GM21723 (cell line): ENCODE data around the gene CES2.
"Not testable (repeated sequence)": the region's sequence is repeated elsewhere in the genome, so short reads cannot be mapped to it uniquely, and the experiment has no call there.

Experiments
- ATAC-seq: cut with Tn5 transposase; IDR thresholded peaks from one replicate; pipeline ENCODE4 v1.9.1; 2021; ENCODE audit warnings: mild to moderate bottlenecking, moderate library complexity; ENCODE audit not compliant: unreplicated experiment

CES2 gene, protein sequence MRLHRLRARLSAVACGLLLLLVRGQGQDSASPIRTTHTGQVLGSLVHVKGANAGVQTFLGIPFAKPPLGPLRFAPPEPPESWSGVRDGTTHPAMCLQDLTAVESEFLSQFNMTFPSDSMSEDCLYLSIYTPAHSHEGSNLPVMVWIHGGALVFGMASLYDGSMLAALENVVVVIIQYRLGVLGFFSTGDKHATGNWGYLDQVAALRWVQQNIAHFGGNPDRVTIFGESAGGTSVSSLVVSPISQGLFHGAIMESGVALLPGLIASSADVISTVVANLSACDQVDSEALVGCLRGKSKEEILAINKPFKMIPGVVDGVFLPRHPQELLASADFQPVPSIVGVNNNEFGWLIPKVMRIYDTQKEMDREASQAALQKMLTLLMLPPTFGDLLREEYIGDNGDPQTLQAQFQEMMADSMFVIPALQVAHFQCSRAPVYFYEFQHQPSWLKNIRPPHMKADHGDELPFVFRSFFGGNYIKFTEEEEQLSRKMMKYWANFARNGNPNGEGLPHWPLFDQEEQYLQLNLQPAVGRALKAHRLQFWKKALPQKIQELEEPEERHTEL

DNA sequence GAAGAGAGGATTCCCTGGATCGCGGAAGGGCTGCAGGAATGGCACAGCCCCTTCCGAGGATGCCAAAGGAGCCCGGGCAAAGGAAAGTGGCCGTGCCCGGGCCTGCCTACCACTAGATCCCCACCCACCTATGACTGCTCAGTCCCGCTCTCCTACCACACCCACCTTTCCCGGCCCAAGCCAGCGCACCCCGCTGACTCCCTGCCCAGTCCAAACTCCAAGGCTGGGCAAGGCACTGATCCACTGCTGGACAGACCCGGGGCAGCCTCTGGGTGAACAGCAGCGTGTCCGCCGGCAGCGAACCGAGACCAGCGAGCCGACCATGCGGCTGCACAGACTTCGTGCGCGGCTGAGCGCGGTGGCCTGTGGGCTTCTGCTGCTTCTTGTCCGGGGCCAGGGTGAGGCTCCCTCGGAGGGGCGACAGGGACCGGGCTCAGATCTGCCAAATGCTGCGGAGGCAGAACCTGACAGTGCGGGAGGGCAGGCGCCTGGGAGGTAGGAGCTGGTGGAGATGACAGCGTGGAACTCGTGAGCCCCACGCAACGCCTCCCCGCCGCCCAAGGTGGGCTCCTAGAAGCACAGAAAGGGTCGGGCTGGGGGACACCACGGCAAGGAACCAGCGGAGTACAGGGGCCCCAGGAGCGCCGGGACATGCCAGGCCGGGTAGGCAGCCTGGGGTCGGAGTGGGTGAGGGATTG lies at the start of gene CES2:
CES2 (plus strand) TSS at position 203 of the 698 bp plus-strand sequence; CDS start at position 323, 120 bp downstream.
- no peak for ATAC-seq

DNA sequence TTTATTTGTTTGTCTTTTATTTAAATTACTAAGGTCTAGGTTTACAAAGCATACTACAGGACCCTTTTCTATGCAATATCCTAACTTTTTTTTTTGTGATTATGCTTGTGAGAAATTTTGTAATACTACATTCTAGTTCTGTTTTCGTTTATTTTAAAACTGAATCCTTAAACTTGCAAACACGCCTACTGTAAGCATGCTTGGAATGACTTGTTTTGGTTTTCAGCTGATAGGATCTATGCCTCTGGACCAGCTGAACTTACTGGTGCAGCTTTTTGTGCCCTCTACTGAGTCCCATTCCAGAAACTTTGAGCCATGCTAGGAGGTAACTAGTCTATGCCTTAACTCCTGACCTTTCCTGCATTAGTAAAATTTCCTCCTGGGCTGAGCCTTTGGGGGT lies 49.0 kb upstream of the CES2 start:
- ATAC-seq = no peak

DNA sequence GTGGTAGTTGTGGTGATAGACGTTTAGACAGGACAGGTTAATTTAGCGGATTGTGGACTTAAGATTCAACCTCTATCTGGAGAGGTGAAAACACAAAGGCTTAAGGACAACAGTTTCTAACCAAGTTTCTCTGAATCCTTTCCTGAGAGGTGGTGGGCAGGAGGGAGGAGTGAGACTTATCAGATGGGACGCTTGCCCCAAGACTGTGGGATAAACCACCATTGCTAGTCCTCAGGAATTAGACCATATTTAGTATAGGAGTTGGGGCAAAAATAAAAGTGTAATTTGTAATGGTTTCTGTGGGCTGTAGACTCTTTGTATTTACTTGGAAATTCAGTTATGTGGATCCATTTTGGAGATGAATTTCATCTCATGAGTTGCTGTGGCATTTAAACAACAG lies 48.4 kb upstream of the CES2 start:
- ATAC-seq = no peak

DNA sequence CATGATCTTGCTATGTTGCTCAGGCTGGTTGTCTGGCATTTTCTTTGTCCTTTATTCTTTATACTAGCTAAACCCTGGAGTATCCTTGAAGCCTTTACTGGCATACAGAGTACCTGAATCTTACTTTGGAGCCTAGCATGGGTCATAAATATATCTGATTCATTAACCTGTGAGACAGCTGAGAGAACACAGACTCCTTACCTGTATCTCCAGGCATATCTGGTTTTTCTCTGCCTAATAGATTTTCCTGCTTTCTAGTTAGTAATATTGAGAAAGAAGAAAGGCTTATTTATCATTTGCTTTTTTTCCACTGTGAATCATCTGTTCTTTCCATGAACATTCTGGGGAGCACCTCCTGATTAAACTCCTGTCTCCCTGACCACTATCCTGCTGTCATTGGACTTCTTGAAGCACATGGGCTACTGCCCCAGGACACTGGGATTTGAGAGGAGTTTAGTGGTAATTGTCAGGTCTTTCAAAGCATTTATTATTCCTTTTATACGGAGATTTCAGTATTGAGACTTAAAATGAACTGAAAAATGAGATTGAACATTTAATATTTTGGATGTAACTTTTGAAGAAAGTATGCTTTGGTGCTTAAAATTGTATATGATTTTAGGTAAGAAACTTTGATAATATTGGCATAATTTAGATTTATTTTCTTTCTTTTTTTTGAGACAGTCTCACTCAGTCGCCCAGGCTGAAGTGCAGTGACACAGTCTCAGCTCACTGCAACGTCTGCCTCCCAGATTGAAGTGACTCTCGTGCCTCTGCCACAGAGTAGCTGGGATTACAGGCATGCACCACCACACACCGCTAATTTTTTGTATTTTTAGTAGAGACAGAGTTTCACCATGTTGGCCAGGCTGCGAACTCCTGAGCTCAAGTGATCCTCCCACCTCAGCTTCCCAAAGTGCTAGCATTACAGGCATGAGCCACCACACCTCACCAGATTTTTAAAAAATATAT lies 46.4 kb upstream of the CES2 start:
- ATAC-seq = no peak

DNA sequence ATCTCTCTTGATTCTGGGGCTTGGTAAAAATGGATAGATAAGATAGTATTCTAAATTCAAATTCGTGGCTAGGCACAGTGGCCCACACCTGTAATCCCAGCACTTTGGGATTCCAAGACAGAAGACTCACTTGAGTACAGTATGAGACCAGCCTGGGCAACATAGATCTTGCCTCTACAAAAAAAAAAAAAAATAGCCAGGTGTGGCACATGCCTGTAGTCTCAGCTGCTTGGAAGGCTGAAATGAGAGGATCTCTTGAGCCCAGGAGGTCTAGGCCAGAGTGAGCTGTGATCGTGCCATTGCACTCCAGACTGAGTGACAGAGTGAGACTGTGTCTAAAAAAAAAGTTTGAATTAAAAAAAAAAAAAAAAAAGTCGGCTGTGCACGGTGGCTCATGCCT lies 45.7 kb upstream of the CES2 start:
- ATAC-seq = no peak

DNA sequence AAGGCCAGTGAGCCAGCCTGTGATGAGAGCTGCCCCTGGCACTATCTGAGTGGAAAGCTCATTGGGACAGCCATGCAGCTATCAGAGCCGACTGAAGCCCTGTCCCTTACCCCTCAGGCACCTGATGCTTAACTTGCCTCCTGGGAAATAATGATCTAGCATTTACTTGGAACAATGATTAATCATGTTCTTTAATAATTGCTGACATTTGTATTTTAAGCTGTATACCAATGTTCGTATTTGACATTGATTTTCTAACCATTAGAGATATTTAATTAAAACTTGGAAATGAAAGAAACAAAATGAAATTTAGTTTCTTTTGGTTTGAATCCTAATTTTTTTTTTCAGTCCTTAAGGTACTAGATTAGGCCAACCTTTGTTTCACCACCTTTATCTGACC lies 44.5 kb upstream of the CES2 start:
- ATAC-seq = no peak

DNA sequence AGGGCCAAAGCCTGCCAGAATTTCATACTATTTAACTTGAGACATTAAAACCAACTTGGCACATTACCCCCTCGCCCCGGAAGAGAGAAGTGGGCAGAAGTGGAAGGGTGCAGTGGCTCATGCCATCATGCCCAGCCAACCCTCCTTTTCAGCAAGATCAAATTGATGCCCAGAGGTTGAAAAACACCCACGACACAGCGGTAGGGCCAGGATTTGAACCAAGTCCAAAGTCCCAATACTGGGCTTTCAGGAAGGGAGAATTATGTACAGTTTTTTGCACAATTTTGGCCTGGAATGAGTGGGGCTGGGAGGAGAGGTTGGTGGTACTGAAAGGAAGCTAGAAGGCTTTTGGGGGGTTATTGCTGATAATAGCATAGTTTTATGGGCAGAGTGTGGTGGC lies 44.0 kb upstream of the CES2 start:
- no peak for ATAC-seq

DNA sequence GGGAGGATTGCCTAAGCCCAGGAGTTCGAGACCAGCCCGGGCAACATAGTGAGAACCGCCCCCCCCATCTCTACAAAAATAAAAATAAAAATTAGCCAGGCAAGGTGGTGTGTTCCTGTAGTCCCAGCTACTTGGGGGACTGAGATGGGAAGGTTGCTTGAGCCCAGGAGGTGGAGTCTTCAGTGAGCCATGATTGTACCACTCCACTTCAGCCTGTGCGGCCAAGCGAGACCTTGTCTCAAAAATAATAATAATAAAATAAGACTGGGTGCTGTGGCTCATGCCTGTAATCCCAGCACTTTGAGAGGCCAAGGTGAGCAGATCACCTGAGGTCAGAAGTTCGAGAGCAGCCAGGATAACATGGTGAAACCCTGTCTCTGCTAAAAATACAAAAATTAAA lies 43.5 kb upstream of the CES2 start:
- no peak for ATAC-seq

DNA sequence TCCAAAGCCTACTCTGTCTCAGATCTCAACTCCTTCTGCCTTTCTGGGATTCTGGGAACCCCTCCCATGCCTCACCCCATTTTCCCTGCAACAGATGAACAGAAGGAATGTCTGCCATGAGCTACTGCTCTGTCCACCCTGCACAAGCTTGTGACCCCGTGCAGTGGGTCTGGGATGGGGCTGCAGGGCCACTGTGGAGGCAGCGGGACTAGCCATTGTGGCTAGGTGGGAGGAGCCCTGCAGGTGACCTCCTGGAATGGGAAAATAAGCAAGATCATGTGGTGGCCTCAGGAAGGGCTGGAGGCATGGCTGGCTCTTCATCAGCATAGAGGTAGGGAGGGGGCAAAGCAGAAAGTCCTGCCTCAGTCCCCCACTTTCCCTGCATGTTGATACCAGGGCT lies 41.3 kb upstream of the CES2 start:
- ATAC-seq = no peak

DNA sequence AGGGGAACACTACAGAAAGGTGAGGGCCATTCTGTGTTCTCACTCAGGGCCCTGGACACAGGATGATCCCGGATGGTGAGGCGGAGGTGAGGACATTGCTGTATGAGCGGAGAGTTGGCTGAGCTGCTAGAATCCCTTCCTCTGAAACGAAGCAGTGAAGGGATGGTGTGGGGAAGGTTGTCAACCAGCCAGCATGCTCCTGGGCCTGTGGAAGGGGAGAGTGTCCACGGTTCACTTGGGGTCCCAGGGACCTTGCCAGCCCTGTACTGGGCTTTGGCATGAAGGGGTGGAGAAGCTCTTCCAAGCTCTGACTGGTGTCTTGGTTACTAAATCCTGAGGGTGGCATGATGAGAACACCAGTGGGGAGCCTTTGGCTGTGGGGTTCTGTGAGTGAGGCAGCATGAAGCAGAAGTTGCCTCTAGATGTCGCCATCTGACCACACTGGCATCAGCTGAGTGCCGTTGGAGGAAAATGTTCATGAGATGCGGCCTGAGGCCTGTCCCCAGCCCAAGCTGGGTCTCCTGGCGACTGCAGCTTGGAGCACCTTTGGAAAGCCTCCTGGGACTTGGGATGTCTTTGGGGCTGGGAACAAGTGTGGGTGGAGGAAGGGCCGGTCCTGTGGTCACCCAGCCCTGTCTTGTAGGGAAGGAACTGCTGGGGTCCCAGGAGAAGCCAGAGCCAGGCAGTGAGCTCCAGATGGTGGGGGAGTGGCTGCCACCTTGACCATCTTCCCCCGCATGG lies 40.2 kb upstream of the CES2 start:
- ATAC-seq = peak; percentile 72

DNA sequence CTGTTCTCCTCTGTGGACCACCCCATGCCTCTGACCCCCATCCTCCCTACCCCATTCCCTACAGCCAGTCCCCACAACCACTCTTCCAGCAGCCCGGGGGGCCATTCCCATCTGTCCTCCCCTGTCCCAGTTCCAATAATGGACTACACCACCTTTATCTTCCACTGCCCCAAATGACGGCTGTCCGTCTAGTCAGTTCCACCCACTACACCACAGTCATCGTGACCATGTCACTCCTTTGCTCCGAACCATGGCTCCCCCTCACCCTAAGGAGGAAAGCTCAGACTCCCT lies 39.7 kb upstream of the CES2 start:
- no peak for ATAC-seq

DNA sequence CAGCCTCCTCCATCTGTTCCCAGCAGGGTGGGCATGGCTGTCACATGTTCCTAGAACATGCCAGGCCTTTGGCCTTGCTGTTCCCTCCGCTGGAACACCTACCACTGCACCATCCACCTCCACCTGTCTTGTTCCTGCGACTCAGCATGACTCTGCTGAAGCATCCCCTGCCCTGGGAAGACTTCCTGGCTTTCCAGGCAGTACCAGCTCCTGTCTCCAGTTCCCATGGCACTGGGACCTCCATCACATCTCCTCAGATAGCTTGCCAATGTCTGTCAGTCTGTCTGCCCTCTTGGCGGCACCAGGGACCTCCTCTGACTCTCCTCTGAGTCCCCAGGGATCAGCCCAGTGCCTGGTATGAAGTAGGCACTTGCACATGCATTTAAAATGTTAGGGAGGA lies 39.3 kb upstream of the CES2 start:
- no peak for ATAC-seq

DNA sequence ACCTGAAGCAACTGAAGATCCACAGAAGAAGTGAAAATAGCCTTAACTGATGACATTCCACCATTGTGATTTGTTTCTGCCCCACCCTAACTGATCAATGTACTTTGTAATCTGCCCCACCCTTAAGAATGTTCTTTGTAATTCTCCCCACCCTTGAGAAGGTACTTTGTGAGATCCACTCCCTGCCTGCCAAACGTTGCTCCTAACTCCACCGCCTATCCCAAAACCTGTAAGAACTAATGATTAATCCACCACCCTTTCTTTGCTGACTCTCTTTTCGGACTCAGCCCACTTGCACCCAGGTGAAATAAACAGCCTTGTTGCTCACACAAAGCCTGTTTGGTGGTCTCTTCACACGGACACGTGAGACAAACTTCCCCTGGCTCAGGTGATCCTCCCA lies 38.6 kb upstream of the CES2 start:
- ATAC-seq = not testable (repeated sequence)

DNA sequence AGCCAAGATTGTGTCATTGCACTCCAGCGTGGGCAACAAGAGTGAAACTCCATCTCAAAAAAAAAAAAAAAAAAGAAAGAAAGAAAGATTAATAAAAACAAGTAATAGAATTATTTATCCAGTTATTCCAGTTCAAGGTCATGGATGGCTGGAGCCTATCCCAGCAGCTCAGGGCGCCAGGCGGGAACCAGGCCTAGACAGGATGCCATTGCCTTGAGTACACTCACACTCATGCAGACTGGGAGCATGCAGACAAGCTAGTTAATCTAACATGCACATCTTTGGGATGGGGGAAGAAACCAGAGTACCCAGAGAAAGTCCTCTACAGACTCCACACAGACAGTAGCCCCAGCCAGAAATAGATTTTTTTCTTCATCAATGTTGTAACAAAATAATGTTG lies 37.1 kb upstream of the CES2 start:
- no peak for ATAC-seq

DNA sequence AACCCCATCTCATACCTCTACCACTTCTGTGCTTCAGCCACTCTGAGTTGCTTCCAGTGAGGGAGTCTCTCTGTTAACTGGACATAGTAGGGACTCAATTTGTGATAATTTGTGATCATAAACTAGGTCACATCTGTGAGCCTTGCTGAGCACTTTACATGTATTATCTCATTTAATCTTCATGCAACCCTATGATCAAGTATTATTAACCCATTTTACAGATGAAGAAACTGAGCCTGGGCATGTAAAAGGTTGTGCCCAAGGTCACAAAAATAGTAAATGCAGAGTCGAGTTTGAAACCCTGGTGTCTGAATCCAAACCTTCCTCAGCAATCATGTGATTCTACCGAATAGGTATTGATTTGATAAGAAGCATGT lies 36.4 kb upstream of the CES2 start:
- ATAC-seq = no peak

DNA sequence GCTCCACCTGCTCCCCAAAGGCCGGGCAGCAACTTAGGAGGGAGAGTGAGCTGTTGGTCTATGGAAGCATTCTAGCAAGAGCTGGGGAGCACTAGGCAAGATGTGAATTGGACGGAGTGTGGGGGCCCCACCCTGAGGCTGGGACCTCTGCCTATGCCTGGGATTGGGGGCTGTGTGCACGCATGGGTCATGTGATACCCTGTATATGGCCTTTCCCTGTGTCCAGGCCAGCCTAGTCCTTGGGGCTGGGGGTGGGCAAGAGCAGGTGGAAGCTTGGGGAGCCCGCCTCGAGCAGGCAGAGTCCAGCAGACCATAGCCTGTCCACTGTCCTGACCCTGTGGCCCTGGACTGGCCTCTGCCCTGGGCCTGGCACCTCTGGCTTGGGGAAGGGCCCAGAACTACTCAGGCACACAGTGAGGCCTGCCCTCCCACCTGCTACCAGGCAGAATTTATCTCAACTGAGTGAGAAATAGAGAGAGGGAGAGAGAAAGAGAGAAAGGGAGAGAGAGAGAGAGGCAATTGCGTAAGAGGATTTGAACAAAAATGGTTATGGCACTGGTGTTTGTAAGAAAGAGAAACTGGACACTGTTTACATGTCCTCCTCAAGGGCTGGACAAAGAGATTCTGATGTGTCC lies 35.9 kb upstream of the CES2 start:
- ATAC-seq = no peak

DNA sequence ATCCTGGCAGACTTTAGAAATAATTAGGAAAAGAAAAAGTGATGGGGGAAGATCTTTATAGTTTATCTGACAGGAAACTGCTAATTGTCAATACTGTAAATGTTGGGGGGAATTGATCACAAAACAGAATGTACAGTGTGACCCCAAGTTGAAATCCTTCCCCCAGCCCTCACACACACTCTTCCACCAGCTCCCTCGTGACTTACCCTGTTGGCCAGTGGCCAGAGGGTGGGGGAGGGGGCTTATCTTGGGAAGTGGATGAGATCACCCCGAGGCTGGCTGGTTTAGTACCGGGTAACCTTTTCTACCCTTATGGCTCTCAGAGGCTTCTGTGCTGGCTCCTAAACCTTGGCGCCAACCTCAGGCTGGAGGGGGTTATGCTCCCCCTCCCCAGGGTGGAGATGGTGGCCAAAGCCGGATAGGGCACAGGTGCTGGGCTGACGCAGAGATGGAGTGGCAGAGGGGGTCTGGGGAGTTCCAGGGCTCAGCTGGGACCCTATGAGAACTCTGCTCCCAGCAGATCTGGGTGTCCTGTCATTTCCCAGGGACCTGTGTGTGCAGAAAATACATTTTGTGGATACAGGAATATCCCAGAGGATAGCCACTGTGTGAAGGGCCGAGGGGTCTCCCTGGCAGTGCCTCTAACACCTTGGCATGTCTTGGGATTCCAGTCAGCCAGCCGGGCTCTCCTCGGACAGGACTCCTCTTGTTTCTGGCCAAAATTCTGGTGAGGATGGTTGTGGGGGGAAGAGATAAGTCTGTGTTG lies 35.2 kb upstream of the CES2 start:
- ATAC-seq = no peak

DNA sequence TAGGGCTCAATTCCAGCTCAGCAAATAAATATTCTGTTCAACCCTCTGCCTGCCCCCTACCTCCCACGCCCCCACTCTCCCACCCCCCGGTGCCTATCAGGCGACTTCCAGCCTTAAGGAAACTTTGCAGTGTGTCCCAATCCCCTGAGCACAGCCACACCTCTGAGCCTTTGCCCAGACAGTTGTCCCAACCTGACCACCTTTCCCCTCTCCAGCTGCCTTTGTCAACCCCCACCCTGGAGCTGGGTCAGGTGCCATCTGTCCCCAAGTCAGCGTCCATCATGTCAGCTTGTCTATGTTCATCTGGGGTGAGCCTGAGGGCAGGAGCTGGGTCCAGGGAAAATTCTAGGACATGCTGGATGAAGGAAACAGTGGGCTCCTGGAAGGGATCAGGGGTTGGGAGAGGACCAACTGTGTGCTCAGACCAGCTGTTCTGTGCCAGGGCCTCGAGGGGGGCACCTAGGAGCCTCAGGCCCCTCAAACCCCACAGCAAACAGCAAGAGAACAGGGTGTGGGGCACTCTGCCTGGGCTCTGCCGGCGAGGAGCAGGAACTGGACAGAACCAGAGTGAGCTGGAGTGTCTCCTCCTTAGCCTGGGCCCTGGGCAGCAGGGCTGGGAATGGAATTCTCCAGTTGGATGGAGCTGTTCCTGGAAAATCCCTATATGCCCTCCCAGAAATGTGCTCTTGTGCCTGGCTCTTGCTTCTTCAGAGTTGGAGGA lies 34.4 kb upstream of the CES2 start:
- no peak for ATAC-seq

DNA sequence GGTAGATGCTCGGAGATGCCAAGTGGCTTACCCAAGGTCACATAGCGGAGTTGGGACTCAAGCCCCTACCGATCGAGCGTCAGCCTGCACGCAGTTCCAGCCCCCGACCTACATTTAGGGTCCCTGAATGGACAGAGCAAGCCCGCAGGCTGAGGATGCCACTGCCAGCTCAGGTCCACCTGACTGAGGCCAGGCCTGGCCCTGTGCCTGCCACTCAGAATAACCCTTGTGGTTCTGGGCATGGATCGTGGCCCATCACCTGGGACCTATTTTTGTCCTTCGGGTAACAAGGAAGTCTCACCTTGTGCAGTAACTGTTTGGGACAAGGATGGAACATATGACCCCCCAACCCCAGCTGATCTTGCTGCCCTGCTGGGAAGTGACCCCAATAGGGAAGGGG lies 33.7 kb upstream of the CES2 start:
- no peak for ATAC-seq
